ENCODE results near the gene UFD1. TPM values are rescaled to one million over a fixed set of nuclear protein-coding genes. Genes with fewer than 3 reads are reported as not detected.

UFD1 gene
- total and polyA plus RNA-seq, 3 donors from 2014 or later = 46.1 to 86.6 (median 54.5) TPM

DNA sequence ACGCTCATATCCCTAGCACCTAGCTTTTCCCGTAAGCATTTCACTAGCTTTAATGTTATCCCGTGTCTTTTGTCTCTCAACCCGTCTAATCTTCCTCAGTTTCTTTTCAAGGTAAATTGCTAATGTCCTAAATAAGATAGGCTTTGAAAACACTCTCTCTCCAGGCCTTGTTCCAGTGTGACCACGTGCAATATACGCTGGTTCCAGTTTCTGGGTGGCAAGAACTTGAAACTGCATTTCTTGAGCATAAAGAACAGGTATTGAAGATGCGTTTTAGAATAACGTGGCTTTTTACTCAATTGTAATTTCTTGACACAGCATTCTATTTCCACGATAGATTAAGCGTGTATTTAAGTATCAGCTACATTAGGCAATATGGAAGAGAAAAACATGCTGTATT is 1.8 kb upstream of the UFD1 start:
- Histone ChIP-seq H3K9me3 (no peaks in the 10 kb centered on the region), H3K27me3 (no peaks in the 10 kb centered on the region), H3K4me3 (no peak overlapping the region), H3K27ac (no peak overlapping the region), H3K4me1 (peaks cover 22% of the 10 kb centered on the region), H3K36me3 (ENCODE audit: low read depth, missing control alignments) (no peaks in the 10 kb centered on the region)
- WGBS, 2 donors = 50 to 59% methylated on average over 10 of the region's 10 CpGs
- no peak for DNase-seq
- TF ChIP-seq, protein P1, sequence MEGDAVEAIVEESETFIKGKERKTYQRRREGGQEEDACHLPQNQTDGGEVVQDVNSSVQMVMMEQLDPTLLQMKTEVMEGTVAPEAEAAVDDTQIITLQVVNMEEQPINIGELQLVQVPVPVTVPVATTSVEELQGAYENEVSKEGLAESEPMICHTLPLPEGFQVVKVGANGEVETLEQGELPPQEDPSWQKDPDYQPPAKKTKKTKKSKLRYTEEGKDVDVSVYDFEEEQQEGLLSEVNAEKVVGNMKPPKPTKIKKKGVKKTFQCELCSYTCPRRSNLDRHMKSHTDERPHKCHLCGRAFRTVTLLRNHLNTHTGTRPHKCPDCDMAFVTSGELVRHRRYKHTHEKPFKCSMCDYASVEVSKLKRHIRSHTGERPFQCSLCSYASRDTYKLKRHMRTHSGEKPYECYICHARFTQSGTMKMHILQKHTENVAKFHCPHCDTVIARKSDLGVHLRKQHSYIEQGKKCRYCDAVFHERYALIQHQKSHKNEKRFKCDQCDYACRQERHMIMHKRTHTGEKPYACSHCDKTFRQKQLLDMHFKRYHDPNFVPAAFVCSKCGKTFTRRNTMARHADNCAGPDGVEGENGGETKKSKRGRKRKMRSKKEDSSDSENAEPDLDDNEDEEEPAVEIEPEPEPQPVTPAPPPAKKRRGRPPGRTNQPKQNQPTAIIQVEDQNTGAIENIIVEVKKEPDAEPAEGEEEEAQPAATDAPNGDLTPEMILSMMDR (IDR thresholded peaks at IDR 0.05) = no peak
- TF ChIP-seq POLR2A (IDR thresholded peaks at IDR 0.05) = no peak
- intact Hi-C loops (cut with DNase I; ENCODE audit: low total_unique reads) = no loop called here

DNA sequence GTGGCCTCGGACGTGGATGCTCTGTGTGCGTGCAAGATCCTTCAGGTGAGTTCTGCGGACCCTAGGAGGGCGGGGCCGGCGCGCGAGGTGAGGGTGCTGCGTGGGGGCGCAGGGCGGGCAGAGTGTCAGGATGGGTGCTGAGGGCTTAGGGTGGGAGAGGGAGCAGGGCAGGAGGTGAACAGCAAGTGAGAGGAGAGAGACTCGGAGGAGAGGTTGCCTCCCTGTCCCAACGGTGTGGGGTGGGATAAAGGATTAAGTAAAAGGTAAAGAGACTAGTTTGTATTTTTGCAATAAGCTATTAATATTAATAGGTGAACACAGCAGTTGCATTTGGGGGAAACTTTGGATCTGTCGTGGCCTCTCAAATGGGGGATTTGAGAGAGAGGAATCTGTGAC is 1.2 kb upstream of the UFD1 start:
- peak overlapping the region in 1 of 2 donors; percentile 99 for H3K27ac ChIP-seq
- DNase-seq = no peak
- TF ChIP-seq POLR2A (IDR thresholded peaks at IDR 0.05) = no peak
- TF ChIP-seq, protein P1 (IDR thresholded peaks at IDR 0.05) = no peak
- peaks cover 28% of the 10 kb centered on the region for H3K4me1 ChIP-seq
- whole genome bisulfite sequencing, 2 donors = 2% methylated on average over 12 to 15 of the region's 15 CpGs
- no peaks in the 10 kb centered on the region for H3K27me3 ChIP-seq
- no peaks in the 10 kb centered on the region for H3K9me3 ChIP-seq
- no peaks in the 10 kb centered on the region for H3K36me3 ChIP-seq (ENCODE audit: low read depth, missing control alignments)
- H3K4me3 ChIP-seq = peak overlapping the region; percentile 77 to 86
- intact Hi-C loops (cut with DNase I; ENCODE audit: low total_unique reads) = no loop called here

DNA sequence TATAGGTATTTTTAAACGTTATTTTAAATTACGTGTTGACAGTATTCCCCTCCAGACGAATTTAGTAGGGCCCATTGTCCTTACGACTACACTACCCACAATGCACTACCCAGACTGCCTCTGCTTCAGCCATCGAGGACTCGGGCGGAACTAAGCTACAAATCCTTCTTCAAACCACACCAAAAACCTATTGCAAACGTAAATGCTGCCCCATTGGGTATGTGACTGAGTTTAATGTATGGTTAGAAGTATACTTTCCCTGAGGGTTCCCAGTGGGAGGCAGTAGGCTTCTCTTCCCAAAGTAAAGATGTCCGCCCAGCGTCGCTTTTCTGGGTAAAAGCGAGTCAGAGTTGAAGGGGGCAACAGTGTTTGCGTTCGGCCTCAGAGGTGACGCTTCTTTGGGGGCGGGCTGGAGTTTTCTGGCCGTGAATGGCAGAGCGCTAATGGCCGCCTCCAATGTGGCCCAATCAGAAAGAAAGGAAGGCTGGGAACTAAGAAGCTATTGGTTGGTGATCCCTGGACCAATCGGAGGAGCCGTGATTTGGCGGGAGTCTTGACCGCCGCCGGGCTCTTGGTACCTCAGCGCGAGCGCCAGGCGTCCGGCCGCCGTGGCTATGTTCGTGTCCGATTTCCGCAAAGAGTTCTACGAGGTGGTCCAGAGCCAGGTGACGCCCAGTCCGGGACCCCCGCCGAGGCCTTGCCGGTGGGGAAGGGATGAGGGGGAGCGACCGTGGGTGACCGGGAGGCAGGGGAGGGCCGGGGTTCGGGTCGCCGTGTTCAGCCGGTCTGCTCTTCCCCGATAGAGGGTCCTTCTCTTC is 571 bp upstream of the UFD1 start, which contains the start of gene CDC45:
TSS of gene CDC45 (plus strand) at position 566 of the 818 bp plus-strand sequence. CDS start at position 615, 49 bp downstream.
- no peaks in the 10 kb centered on the region for H3K36me3 ChIP-seq (ENCODE audit: low read depth, missing control alignments)
- H3K4me3 ChIP-seq = peak within 1 kb of the TSS; percentile 77 to 86
- H3K9me3 ChIP-seq = no peaks in the 10 kb centered on the region
- TF ChIP-seq POLR2A (IDR thresholded peaks at IDR 0.05) = no peak
- TF ChIP-seq, protein P1 (IDR thresholded peaks at IDR 0.05) = peak in 1 of 3 experiments; percentile 5
- peak within 1 kb of the TSS; percentile 95 to 99 for H3K27ac ChIP-seq
- DNase-seq = peak; percentile 98
- intact Hi-C loops (cut with DNase I; ENCODE audit: low total_unique reads) = no loop called here
- 1% methylated on average over 50 of the region's 50 CpGs for WGBS, 2 donors
- no peaks in the 10 kb centered on the region for H3K27me3 ChIP-seq
- peaks cover 34% of the 10 kb centered on the region for H3K4me1 ChIP-seq

- Histone ChIP-seq H3K27ac (peak overlapping the region; percentile 95 to 99), H3K36me3 (ENCODE audit: low read depth, missing control alignments) (no peaks in the 10 kb centered on the region), H3K27me3 (no peaks in the 10 kb centered on the region), H3K4me3 (peak overlapping the region; percentile 77 to 86), H3K9me3 (no peaks in the 10 kb centered on the region), H3K4me1 (peaks cover 34% of the 10 kb centered on the region)
- intact Hi-C loops (cut with DNase I; ENCODE audit: low total_unique reads) = no loop called here
- TF ChIP-seq POLR2A (IDR thresholded peaks at IDR 0.05) = no peak
- TF ChIP-seq, protein P1 (IDR thresholded peaks at IDR 0.05) = no peak
- no peak for DNase-seq
- 1% methylated on average over 28 to 31 of the region's 31 CpGs for WGBS, 2 donors
Observed at GRCh38 chr22:19478045-19478900, 720 bp downstream of the UFD1 start.
